Stomach (tissue), 4 donors: ENCODE results near the gene LGI2.

Experiments used
- POLR2A ChIP-seq, 4 donors: fragments of 450-650 bp; IDR thresholded peaks; one replicate each; pipeline ENCODE4 v1.6.1; 2016; ENCODE audit warnings: antibody characterized with exemption in 4 of 4, control low read depth in 2 of 4, mild to moderate bottlenecking in 1 of 4, moderate library complexity in 1 of 4
- TF ChIP-seq, protein P1 (sequence below), 7 experiments: fragments of 450-650 bp in 4 of 7; fragments of 200-600 bp in 3 of 7; sonication (generic) in 3 of 7; IDR thresholded peaks; one replicate each; pipeline ENCODE4 v1.5.1; 2016 to 2019; ENCODE audit warnings: antibody characterized with exemption in 7 of 7, control low read depth in 2 of 7, mild to moderate bottlenecking in 1 of 7

DNA sequence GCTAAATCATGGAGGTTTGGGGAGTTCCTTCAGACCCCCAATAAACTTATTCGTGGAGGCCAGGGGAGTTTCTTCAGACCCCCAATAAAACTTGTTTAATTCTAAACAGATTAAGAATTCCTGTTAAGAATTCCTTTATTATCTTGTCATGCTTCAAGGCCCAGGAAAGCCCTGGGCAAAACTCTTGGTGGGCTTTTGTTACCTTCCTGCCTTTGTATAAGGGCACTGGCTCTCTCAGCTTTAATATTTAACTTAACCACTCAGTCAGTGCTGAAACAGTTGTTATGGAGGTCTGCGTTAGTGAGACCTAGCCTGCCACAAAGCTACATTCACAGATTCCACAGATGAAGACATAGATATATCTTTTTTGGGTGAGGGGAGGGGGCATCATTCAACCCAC lies 29.0 kb upstream of the LGI2 start:
- TF ChIP-seq, protein P1, sequence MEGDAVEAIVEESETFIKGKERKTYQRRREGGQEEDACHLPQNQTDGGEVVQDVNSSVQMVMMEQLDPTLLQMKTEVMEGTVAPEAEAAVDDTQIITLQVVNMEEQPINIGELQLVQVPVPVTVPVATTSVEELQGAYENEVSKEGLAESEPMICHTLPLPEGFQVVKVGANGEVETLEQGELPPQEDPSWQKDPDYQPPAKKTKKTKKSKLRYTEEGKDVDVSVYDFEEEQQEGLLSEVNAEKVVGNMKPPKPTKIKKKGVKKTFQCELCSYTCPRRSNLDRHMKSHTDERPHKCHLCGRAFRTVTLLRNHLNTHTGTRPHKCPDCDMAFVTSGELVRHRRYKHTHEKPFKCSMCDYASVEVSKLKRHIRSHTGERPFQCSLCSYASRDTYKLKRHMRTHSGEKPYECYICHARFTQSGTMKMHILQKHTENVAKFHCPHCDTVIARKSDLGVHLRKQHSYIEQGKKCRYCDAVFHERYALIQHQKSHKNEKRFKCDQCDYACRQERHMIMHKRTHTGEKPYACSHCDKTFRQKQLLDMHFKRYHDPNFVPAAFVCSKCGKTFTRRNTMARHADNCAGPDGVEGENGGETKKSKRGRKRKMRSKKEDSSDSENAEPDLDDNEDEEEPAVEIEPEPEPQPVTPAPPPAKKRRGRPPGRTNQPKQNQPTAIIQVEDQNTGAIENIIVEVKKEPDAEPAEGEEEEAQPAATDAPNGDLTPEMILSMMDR (IDR thresholded peaks at IDR 0.05) = no peak
- no peak for TF ChIP-seq POLR2A (IDR thresholded peaks at IDR 0.05)
